HepG2 (cell line): ENCODE results near the gene FYB1.

Experiments
- CREB3 ChIP-seq: sonication (generic); formaldehyde crosslinking; IDR thresholded peaks from 2 replicates; pipeline ENCODE4 v1.5.0; 2020; ENCODE audit warnings: missing genetic modification reagents
- CTCF ChIP-seq: sonication (generic); formaldehyde crosslinking; IDR thresholded peaks from 2 replicates; pipeline ENCODE4 v1.5.0; 2020; ENCODE audit warnings: mild to moderate bottlenecking, missing genetic modification reagents, moderate library complexity
- E2F1 ChIP-seq: sonication (generic); formaldehyde crosslinking; IDR thresholded peaks from 2 replicates; pipeline ENCODE4 v1.5.0; 2020; ENCODE audit warnings: missing genetic modification reagents
- EZH2 ChIP-seq: conservative IDR thresholded peaks from 2 replicates; pipeline ENCODE4 v1.6.1; 2012; ENCODE audit warnings: mild to moderate bottlenecking, low read depth, low read length, moderate library complexity
- SMAD3 ChIP-seq: sonication (generic); formaldehyde crosslinking; IDR thresholded peaks from 2 replicates; pipeline ENCODE4 v1.4.0; 2020; ENCODE audit warnings: missing genetic modification reagents
- TBP ChIP-seq: sonication (generic); formaldehyde crosslinking; IDR thresholded peaks from 2 replicates; pipeline ENCODE4 v1.5.0; 2020; ENCODE audit warnings: missing genetic modification reagents
- ZNF256 ChIP-seq: sonication (generic); formaldehyde crosslinking; conservative IDR thresholded peaks from 2 replicates; pipeline ENCODE4 v1.4.0; 2020; ENCODE audit warnings: missing genetic modification reagents

GRCh38 chr5:39072925-39073766 lies 146.2 kb downstream of the FYB1 start:
- no peak for TF ChIP-seq CTCF (CRISPR knock-in tag)
- TF ChIP-seq EZH2 = no peak
- no peak for TF ChIP-seq SMAD3 (CRISPR knock-in tag)
- TF ChIP-seq ZNF256 (CRISPR knock-in tag) = no peak
- TF ChIP-seq CREB3 (CRISPR knock-in tag) = no peak
- no peak for TF ChIP-seq E2F1
- TF ChIP-seq TBP = no peak
